SK-N-SH (cell line): ENCODE results near the gene VCPKMT. TPM values are rescaled to one million over a fixed set of nuclear protein-coding genes. Genes with fewer than 3 reads are reported as not detected.

Experiments used
- CTCF ChIA-PET: fragments of 300-600, 350-600 bp; formaldehyde crosslinking; extraction: SDS; loops from one replicate; lab custom pipeline; 2021; lab: Yijun Ruan, JAX
- POLR2A ChIA-PET: fragments of 350-600 bp; sonication (Branson Sonifier 250); formaldehyde crosslinking; extraction: SDS; loops from one replicate; lab custom pipeline; 2020; ENCODE audit warnings: antibody characterized with exemption, inconsistent platforms; lab: Yijun Ruan, JAX
- DNase-seq: peaks from one replicate; pipeline ENCODE4 v3.0.0; 2012
- H2AFZ ChIP-seq: fragments of 200-600 bp; sonication (generic); 2 replicates; pipeline ENCODE4 v1.8.1; 2016; ENCODE audit warnings: antibody characterized with exemption, mild to moderate bottlenecking, low read depth
- H3F3A ChIP-seq: fragments of 200-600 bp; sonication (generic); replicated peaks from 2 replicates; pipeline ENCODE3; 2016; ENCODE audit warnings: antibody characterized with exemption, mild to moderate bottlenecking; ENCODE audit not compliant: insufficient read depth
- H3K27ac ChIP-seq, 2 experiments: fragments of 200-500 bp in 1 of 2; fragments of 200-600 bp in 1 of 2; sonication (Bioruptor generic) in 1 of 2; sonication (generic), shearing (Covaris generic) in 1 of 2; 2 replicates each; pipeline versions ENCODE4 v1.5.1 to v1.6.1; 2014 to 2016; ENCODE audit warnings: low read depth in 2 of 2, inconsistent platforms in 1 of 2, low read length in 1 of 2, mild to moderate bottlenecking in 1 of 2, mixed read lengths in 1 of 2
- H3K27me3 ChIP-seq: fragments of 200-600 bp; sonication (generic), shearing (Covaris generic); 2 replicates; pipeline ENCODE4 v1.6.1; 2016; ENCODE audit warnings: mixed run types; ENCODE audit not compliant: insufficient read depth
- H3K36me3 ChIP-seq, 2 experiments: fragments of 200-500 bp in 1 of 2; fragments of 200-600 bp in 1 of 2; sonication (Bioruptor generic) in 1 of 2; sonication (generic) in 1 of 2; replicated peaks in 1 of 2; 2 replicates each; pipeline versions ENCODE3 to v1.5.1; 2014 to 2016; ENCODE audit warnings: low read length in 1 of 2, mild to moderate bottlenecking in 1 of 2; ENCODE audit not compliant: insufficient read depth in 2 of 2, control insufficient read depth in 1 of 2
- H3K4me1 ChIP-seq, 2 experiments: fragments of 200-500 bp in 1 of 2; fragments of 200-600 bp in 1 of 2; sonication (Bioruptor generic) in 1 of 2; sonication (generic), shearing (Covaris generic) in 1 of 2; 2 replicates each; pipeline versions ENCODE4 v1.5.1 to v1.6.1; 2014 to 2016; ENCODE audit warnings: low read depth in 1 of 2, low read length in 1 of 2, mixed run types in 1 of 2; ENCODE audit not compliant: insufficient read depth in 2 of 2, control insufficient read depth in 1 of 2
- H3K4me2 ChIP-seq: fragments of 200-600 bp; sonication (generic), shearing (Covaris generic); 2 replicates; pipeline ENCODE4 v1.6.1; 2017; ENCODE audit warnings: mixed run types
- H3K4me3 ChIP-seq, 2 experiments: fragments of 200-500 bp in 1 of 2; fragments of 200-600 bp in 1 of 2; sonication (Bioruptor generic) in 1 of 2; sonication (generic), shearing (Covaris generic) in 1 of 2; 2 replicates each; pipeline versions ENCODE4 v1.5.1 to v1.8.1; 2014 to 2016; ENCODE audit warnings: low read depth in 2 of 2, inconsistent platforms in 1 of 2, low read length in 1 of 2, mild to moderate bottlenecking in 1 of 2, mixed read lengths in 1 of 2, moderate library complexity in 1 of 2
- H3K79me2 ChIP-seq: fragments of 200-600 bp; sonication (generic); 2 replicates; pipeline ENCODE4 v1.8.1; 2017; ENCODE audit warnings: mild to moderate bottlenecking; ENCODE audit not compliant: insufficient read depth
- H3K9ac ChIP-seq: fragments of 200-600 bp; sonication (generic); 2 replicates; pipeline ENCODE4 v1.6.1; 2017; ENCODE audit warnings: mixed run types
- H3K9me2 ChIP-seq: fragments of 200-600 bp; sonication (generic); 2 replicates; pipeline ENCODE4 v1.6.1; 2017; ENCODE audit warnings: mixed run types
- H3K9me3 ChIP-seq: fragments of 200-600 bp; sonication (generic); 2 replicates; pipeline ENCODE4 v1.6.1; 2017; ENCODE audit warnings: mixed run types, mild to moderate bottlenecking, moderate library complexity
- H4K20me1 ChIP-seq: fragments of 200-600 bp; sonication (generic); 2 replicates; pipeline ENCODE4 v1.6.1; 2017; ENCODE audit warnings: mild to moderate bottlenecking, mixed run types; ENCODE audit not compliant: insufficient read depth
- CTCF ChIP-seq: fragments of 200-600 bp; sonication (generic); IDR thresholded peaks from 2 replicates; pipeline ENCODE4 v1.6.1; 2017; ENCODE audit warnings: antibody characterized with exemption, mild to moderate bottlenecking, moderate library complexity
- EZH2phosphoT487 ChIP-seq: fragments of 200-600 bp; sonication (generic); IDR thresholded peaks from 2 replicates; pipeline ENCODE4 v1.6.1; 2017; ENCODE audit warnings: low read depth, mixed run types, mild to moderate bottlenecking, antibody characterized with exemption, moderate library complexity, borderline replicate concordance
- FOSL2 ChIP-seq: IDR thresholded peaks from 2 replicates; pipeline ENCODE4 v1.4.0; 2012; ENCODE audit warnings: low read depth, mild to moderate bottlenecking, moderate library complexity, borderline replicate concordance
- FOXM1 ChIP-seq: IDR thresholded peaks from 2 replicates; pipeline ENCODE4 v1.4.0; 2012; ENCODE audit warnings: low read depth, mild to moderate bottlenecking
- GABPA ChIP-seq: IDR thresholded peaks from 2 replicates; pipeline ENCODE4 v1.4.0; 2012; ENCODE audit warnings: low read depth, mild to moderate bottlenecking
- MAX ChIP-seq: IDR thresholded peaks from 2 replicates; pipeline ENCODE4 v1.4.0; 2012; ENCODE audit warnings: low read depth
- NFIC ChIP-seq: IDR thresholded peaks from 2 replicates; pipeline ENCODE4 v1.4.0; 2012; ENCODE audit warnings: borderline replicate concordance
- PBX3 ChIP-seq: IDR thresholded peaks from 2 replicates; pipeline ENCODE4; 2012
- RCOR1 ChIP-seq: fragments of 150-350 bp; IDR thresholded peaks from 2 replicates; pipeline ENCODE4 v1.6.1; 2017; ENCODE audit warnings: antibody characterized with exemption, low read length
- REST ChIP-seq: IDR thresholded peaks from 2 replicates; pipeline ENCODE4 v1.6.1; 2012; ENCODE audit warnings: mild to moderate bottlenecking, low read depth, low read length, moderate library complexity
- TEAD4 ChIP-seq: IDR thresholded peaks from 2 replicates; pipeline ENCODE4 v1.4.0; 2012; ENCODE audit warnings: mild to moderate bottlenecking, borderline replicate concordance; ENCODE audit not compliant: insufficient read depth
- USF1 ChIP-seq: IDR thresholded peaks from 2 replicates; pipeline ENCODE4 v1.4.0; 2012; ENCODE audit warnings: low read depth, borderline replicate concordance
- USF2 ChIP-seq: fragments of 150-350 bp; IDR thresholded peaks from 2 replicates; pipeline ENCODE4 v1.6.1; 2017; ENCODE audit warnings: antibody characterized with exemption, low read length, low read depth, borderline replicate concordance
- ZBTB33 ChIP-seq: IDR thresholded peaks from 2 replicates; pipeline ENCODE4 v1.4.0; 2012; ENCODE audit warnings: low read depth, borderline replicate concordance
- WGBS: methylation state at CpG from one replicate; pipeline ENCODE4 v1.1.6; 2017; ENCODE audit warnings: low lambda C conversion rate; 5-methylcytosine and 5-hydroxymethylcytosine counted together
- polyA plus RNA-seq, 3 experiments: library from polyadenylated mRNA; depleted of rRNA; stranded (reverse); fragments of >200 nt; gene quantifications; 2 replicates each; pipeline ENCODE4 v1.2.3, GENCODE V29; 2012

VCPKMT gene
- polyA plus RNA-seq, 1 of the 3 experiments (the other 2 are of a cell fraction): 7.3 TPM

- TF ChIP-seq USF2 (no peak), PBX3 (no peak), REST (no peak)
These were observed 27.2 kb downstream of the VCPKMT start (continued) for GRCh38 chr14:50089208-50089607.

GRCh38 chr14:50088731-50089130 is 27.6 kb downstream of the VCPKMT start:
- Histone ChIP-seq H3K9ac (no peak overlapping the region), H3K79me2 (no peaks in the 10 kb centered on the region), H3K27ac (no peak overlapping the region), H3F3A (peaks cover 13% of the 10 kb centered on the region), H4K20me1 (no peaks in the 10 kb centered on the region), H3K4me1 (no peaks in the 10 kb centered on the region), H3K36me3 (no peaks in the 10 kb centered on the region), H3K4me2 (no peak overlapping the region), H3K9me2 (no peaks in the 10 kb centered on the region), H3K4me3 (no peak overlapping the region), H3K27me3 (no peaks in the 10 kb centered on the region), H3K9me3 (no peaks in the 10 kb centered on the region), H2AFZ (no peak overlapping the region)
- ChIA-PET POLR2A (no interaction called here), CTCF (interaction anchor here (0.7 to 2.2 kb wide), 4 partner anchors 15 to 236 kb away, joined by 3 to 13 read pairs (median 4); partner anchors contain the start of gene NEMF)
- DNase-seq: no peak
- WGBS: 46% methylated on average over 2 of the region's 2 CpGs
- TF ChIP-seq CTCF (no peak), MAX (no peak), RCOR1 (no peak), EZH2phosphoT487 (no peak), FOSL2 (no peak), GABPA (no peak), FOXM1 (no peak), NFIC (no peak), TEAD4 (no peak), REST (no peak), USF1 (no peak), ZBTB33 (no peak)
